Body of pancreas (tissue), 4 donors: ENCODE results near the gene SPATS1. TPM values are rescaled to one million over a fixed set of nuclear protein-coding genes. Genes with fewer than 3 reads are reported as not detected.
"Not testable (repeated sequence)": the region's sequence is repeated elsewhere in the genome, so short reads cannot be mapped to it uniquely, and the experiment has no call there.

Experiments used
- ATAC-seq: fragments of 150-250 bp; one replicate; pipeline ENCODE4 v1.9.1; 2016
- DNase-seq, 4 donors: peaks; one replicate each; pipeline ENCODE4 v3.0.0-alpha.2; 2019
- H3K27ac ChIP-seq, 4 donors: fragments of 200-600 bp; sonication (generic); 1 replicate in 3 of 4; 2 replicates in 1 of 4; pipeline versions ENCODE4 v1.5.1 to v1.6.1; 2016 to 2019; ENCODE audit warnings: mild to moderate bottlenecking in 1 of 4, mixed read lengths in 1 of 4, moderate library complexity in 1 of 4
- H3K27me3 ChIP-seq, 2 donors: fragments of 200-600 bp; sonication (generic); one replicate each; pipeline ENCODE4 v1.6.0; 2016; ENCODE audit warnings: mild to moderate bottlenecking in 1 of 2
- H3K36me3 ChIP-seq, 2 donors: fragments of 200-600 bp; sonication (generic); replicated peaks in 1 of 2; 2 replicates each; pipeline ENCODE4 v1.5.1; 2016; ENCODE audit warnings: low read depth in 2 of 2; ENCODE audit not compliant: insufficient read depth in 1 of 2
- H3K4me1 ChIP-seq: fragments of 200-600 bp; sonication (generic); one replicate; pipeline ENCODE4 v1.6.0; 2016
- H3K4me3 ChIP-seq, 2 donors: fragments of 200-600 bp; sonication (generic); 1 replicate in 1 of 2; 2 replicates in 1 of 2; pipeline ENCODE4 v1.5.1; 2016 to 2019
- H3K9me3 ChIP-seq, 3 donors: fragments of 200-600 bp; sonication (generic); 1 replicate in 2 of 3; 2 replicates in 1 of 3; pipeline ENCODE4 v1.5.1; 2016
- CTCF ChIP-seq, 7 experiments: fragments of 450-650 bp in 4 of 7; fragments of 200-600 bp in 3 of 7; sonication (generic) in 3 of 7; IDR thresholded peaks; one replicate each; pipeline ENCODE4 v1.5.1; 2016 to 2019; ENCODE audit warnings: antibody characterized with exemption in 7 of 7
- POLR2A ChIP-seq, 3 donors: fragments of 450-650 bp; IDR thresholded peaks; one replicate each; pipeline ENCODE4 v1.6.1; 2016; ENCODE audit warnings: antibody characterized with exemption in 3 of 3, mild to moderate bottlenecking in 2 of 3
- WGBS, 2 donors: methylation state at CpG; one replicate each; pipeline ENCODE4 v1.1.5; 2017; 5-methylcytosine and 5-hydroxymethylcytosine counted together
- intact Hi-C: fragments of 100-400 bp; cut with DNase I; formaldehyde crosslinking; loops from one replicate; pipeline ENCODE4 v1.15.1; 2023
- total RNA-seq, 2 donors: library from RNA; depleted of rRNA; stranded (reverse); fragments of >200 nt; gene quantifications; one replicate each; pipeline ENCODE4 v1.1.0, GENCODE V29; 2016

SPATS1 gene
- total RNA-seq, 2 donors from 2014 or later = not detected

- intact Hi-C loops = loop anchor here (5.0 to 10.0 kb wide), 2 partner anchors 67 to 244 kb away; partner anchors contain the start of gene TMEM151B
- H3K27ac ChIP-seq = peak overlapping the region in 1 of 4 donors; percentile 13
- peaks cover 7% of the 10 kb centered on the region for H3K4me1 ChIP-seq
- H3K4me3 ChIP-seq = no peak overlapping the region
- no peaks in the 10 kb centered on the region for H3K27me3 ChIP-seq
- H3K36me3 ChIP-seq = no peaks in the 10 kb centered on the region
- WGBS, 2 donors = 39 to 54% methylated on average over 3 to 5 of the region's 5 CpGs
- no peaks in the 10 kb centered on the region for H3K9me3 ChIP-seq
- ATAC-seq (no peak), DNase-seq (peak; percentile 11 to 55 (median 30))
- no peak for TF ChIP-seq POLR2A (IDR thresholded peaks at IDR 0.05)
- no peak for TF ChIP-seq CTCF (IDR thresholded peaks at IDR 0.05)
These were observed 3.1 kb upstream of the SPATS1 start for GRCh38 chr6:44339301-44339700.

GRCh38 chr6:44339763-44340625 lies 2.5 kb upstream of the SPATS1 start:
- Histone ChIP-seq H3K4me3 (no peak overlapping the region), H3K36me3 (no peaks in the 10 kb centered on the region), H3K4me1 (peaks cover 7% of the 10 kb centered on the region), H3K27ac (peak overlapping the region in 1 of 4 donors; percentile 13), H3K9me3 (no peaks in the 10 kb centered on the region), H3K27me3 (no peaks in the 10 kb centered on the region)
- DNase-seq (peak; percentile 31 to 76 (median 58)), ATAC-seq (no peak)
- intact Hi-C loops = loop anchor here (5.0 to 10.0 kb wide), 3 partner anchors 68 to 245 kb away; partner anchors contain the start of gene TMEM151B
- 44 to 53% methylated on average over 5 to 7 of the region's 7 CpGs for WGBS, 2 donors
- TF ChIP-seq POLR2A (IDR thresholded peaks at IDR 0.05) = no peak
- no peak for TF ChIP-seq CTCF (IDR thresholded peaks at IDR 0.05)

- no peaks in the 10 kb centered on the region for H3K9me3 ChIP-seq
- 55 to 61% methylated on average over 8 of the region's 8 CpGs for whole genome bisulfite sequencing, 2 donors
- no peaks in the 10 kb centered on the region for H3K36me3 ChIP-seq
- DNase-seq (no peak), ATAC-seq (no peak)
- H3K4me3 ChIP-seq = no peak overlapping the region
- intact Hi-C loops = loop anchor here (10.0 kb wide), 1 partner anchor 166 kb away; no protein-coding TSS in a partner anchor
- TF ChIP-seq POLR2A (IDR thresholded peaks at IDR 0.05) (no peak), CTCF (IDR thresholded peaks at IDR 0.05) (no peak)
- no peaks in the 10 kb centered on the region for H3K27me3 ChIP-seq
- peaks cover 7% of the 10 kb centered on the region for H3K4me1 ChIP-seq
- no peak overlapping the region for H3K27ac ChIP-seq
These were observed 1.2 kb upstream of the SPATS1 start for GRCh38 chr6:44341095-44341890.

- Histone ChIP-seq H3K27me3 (no peaks in the 10 kb centered on the region), H3K27ac (no peak overlapping the region), H3K4me1 (peaks cover 7% of the 10 kb centered on the region), H3K36me3 (no peaks in the 10 kb centered on the region), H3K9me3 (no peaks in the 10 kb centered on the region), H3K4me3 (no peak overlapping the region)
- no peak for TF ChIP-seq POLR2A (IDR thresholded peaks at IDR 0.05)
- no peak for TF ChIP-seq CTCF (IDR thresholded peaks at IDR 0.05)
- DNase-seq = peak in 1 of 4 donors; percentile 6
- intact Hi-C loops = loop anchor here (10.0 kb wide), 1 partner anchor 167 kb away; no protein-coding TSS in a partner anchor
- ATAC-seq = no peak
- 52 to 63% methylated on average over 6 of the region's 6 CpGs for WGBS, 2 donors
These were observed 398 bp upstream of the SPATS1 start for GRCh38 chr6:44342052-44342451.

GRCh38 chr6:44346818-44347217 lies 4.4 kb downstream of the SPATS1 start:
- H3K4me3 ChIP-seq, ATAC-seq, H3K4me1 ChIP-seq, DNase-seq, H3K27ac ChIP-seq, H3K27me3 ChIP-seq, H3K36me3 ChIP-seq, H3K9me3 ChIP-seq: not testable (repeated sequence)
- 63 to 70% methylated on average over 4 of the region's 4 CpGs for WGBS, 2 donors
- intact Hi-C loops = loop anchor here (10.0 kb wide), 1 partner anchor 172 kb away; no protein-coding TSS in a partner anchor
